A172 (cell line): Measurements from ENCODE around the gene KMT2E. TPM values are rescaled to one million over a fixed set of nuclear protein-coding genes. Genes with fewer than 3 reads are reported as not detected.

Source experiments
- DNase-seq: peaks from one replicate; pipeline ENCODE4 v3.0.0-alpha.2; 2015; ENCODE audit warnings: low spot score
- total RNA-seq: library from RNA; depleted of rRNA; stranded (reverse); fragments of >200 nt; shearing (Covaris generic); gene quantifications from 2 replicates; pipeline ENCODE4 v1.2.3, GENCODE V29; 2014

KMT2E gene
- total RNA-seq, 1 experiment from 2014 or later: 40.3 TPM

DNA sequence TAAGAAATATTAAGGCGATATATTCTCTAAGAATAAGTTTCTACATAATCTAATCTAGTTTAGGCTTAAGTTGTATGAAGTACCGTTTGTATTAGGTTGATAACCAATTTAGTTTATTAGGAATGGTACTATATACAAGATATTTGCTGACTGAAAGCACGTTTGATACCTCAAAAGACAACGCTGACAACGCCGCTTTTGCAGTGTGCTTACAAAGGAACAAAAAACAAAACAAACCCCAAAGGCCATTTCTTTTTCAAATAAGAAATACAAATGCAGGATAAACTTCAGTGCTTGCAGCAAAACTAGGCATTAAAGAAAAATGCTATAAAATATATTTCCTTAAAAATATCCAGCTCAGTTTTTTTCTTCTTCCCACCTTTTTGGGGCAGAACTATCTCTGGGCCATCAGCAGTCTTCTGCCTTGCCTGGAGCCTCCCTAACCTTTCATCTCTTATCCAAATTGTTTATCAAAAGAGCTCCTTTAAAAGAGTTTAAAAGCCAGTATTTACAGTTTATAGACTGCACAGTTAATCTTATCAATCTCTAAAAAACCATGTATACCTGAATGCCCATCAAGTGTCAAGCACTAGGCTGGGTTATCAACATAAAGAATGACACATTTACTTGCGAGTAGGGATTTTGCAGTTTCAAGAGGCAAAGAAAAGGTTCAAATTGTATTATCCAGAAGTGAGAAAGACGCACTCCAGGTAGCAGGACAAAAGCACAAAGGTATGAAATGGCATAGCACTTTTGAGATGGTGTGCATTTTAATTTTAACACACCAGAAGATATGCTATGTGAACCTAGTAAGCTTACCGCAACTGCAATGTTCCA, 4.1 kb upstream of the KMT2E start:
- no peak for DNase-seq

DNA sequence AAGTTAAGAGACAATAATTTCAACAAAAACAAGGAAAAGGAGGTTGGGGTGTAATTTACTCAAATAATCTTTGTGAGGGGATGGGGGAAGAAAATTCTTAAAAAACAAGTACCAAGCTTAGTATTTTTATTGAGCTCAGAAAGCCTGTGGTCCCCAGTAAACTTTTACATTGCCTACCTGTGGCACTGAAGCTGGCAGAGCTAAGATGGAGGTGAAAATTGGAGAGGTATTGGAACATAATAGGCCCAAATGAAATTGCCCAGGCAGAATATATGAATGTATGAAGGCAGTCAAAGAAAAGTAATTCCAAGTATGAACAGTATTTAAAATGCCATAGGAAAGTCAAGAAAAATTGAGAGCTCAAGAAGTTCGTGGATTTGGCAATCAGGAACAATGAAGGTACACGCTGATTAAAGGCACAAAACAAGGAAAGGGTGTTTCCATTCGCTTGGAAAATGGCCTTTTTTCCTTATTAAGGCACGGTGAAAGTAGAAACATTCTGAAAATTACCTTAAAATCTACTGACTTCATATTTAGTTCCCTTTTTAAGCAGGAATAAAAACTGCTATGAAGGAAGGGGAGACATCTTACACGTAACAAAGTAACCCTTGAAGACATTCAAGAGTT, 3.4 kb upstream of the KMT2E start:
- no peak for DNase-seq

DNA sequence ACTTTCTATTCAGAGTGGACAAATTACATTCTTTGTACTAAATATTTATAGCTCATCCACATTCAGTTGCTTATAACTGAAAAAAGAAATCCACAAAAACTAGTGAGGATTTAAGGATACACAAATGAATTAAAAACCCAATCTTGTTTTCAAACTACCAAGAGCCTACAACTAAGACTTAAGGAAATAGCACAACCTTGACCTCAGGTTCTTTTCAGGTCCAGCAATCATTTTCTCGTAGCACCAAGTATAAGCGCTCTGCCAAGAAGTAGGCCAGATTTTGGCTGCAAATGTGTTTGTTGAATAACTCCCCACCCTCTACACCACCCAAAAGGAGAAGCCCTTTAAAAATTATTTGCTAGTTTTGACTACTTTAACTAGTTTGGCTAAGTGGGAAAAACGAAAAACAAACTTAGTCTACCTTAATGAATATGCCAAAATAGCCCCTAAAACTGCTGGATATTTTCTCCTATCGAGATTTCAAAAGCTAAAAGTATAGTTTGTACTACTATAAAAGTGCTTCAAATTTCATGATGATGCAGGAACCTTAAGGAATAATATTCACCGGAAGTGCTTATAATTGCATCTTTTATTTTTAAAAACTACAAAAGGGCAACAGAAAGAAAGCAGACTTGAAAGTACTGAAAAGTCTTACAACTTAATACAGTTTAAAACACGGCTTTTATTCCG, 2.7 kb upstream of the KMT2E start:
- DNase-seq: no peak

DNA sequence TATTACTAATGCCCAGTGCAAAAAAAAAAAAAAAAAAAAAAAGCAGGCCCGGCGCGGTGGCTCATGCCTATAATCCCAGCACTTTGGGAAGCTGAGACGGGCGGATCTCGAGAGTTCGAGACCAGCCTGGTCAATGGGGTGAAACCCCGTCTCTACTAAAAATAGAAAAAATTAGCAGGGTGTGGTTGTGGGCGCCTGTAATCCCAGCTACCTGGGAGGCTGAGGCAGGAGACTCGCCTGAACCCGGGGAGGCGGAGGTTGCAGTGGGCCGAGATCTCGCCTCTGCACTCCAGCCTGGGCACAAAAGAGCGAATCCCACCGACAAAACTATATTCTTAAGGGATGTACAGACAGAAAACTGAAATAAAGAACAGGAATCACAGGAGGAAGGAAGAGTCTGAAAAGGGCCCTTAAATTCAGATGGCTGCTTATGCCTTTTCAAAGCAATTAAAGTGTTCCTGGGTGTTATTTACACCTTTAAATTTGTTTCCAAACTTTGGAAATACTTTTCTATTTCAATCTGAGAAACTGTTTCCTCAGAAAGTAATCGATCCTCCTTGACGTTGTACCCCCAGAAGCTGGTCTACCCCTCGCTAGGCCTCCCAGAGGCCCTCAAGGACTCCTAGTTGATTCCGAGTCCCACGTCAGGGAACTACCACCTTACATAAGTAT, 2.0 kb upstream of the KMT2E start:
- peak; percentile 10 for DNase-seq

DNA sequence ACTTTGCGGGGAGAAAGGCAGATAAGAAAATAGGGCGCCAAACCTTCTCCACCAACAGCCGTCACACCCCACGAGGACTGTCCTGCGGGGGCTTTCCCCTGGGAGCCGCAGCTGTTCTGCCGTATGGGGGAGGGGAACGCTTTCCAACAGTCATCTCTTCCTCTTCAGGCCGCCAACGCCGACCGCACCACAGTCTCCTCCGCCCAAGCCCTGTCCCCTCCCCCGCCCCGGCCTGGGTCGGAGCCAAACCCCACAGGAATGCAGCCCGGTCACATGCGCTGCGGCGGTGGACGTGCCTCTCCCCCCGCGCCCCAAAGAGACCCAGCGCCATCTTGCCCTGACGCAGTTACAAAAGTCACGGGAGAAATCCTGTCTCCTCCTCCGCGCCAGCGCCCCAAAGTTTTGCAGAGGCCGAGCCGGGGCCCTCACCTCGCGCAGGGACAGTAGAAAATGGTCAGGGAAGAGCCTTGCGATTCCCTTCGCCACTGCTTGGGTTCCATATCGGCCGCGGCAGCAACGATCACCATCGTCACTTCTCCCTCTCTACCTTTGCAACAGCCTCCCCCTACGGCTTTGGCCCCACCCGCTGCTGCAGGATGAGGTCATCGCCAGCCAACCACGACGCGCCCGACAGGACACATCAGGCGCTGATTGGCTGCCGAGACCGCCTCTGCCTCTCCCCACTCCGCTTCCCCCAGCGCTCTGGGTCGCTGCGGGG, 1.3 kb upstream of the KMT2E start:
- peak; percentile 98 for DNase-seq

DNA sequence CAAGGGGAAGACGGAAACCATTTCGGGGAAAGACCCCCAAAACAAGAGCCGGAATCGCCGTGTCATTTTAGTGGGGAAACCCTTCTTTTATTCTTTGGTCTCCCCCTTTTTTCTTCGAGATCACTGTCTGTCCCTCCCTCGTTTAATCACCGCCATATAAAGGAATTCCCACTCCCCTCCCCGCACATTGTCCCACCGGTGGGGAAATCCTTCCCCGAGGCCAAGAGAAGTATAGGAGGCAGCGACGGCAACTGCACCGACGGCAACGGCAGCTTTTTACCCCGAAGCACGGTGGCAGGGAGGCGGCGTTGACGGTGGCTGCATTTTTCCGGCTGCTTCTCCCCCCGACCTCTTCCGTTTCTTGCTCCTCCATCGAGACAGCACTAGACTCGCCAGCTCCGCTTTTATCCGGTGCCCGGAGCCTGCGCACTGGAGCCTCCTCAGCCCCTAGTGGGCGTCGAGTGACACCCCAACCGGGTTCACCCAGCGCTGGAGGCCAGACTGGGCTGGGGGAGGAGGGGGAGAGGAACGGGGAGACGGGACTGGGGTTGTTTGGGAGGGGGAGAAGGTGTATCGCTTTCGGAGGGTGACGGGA, 687 bp upstream of the KMT2E start:
- DNase-seq: peak; percentile 86

DNA sequence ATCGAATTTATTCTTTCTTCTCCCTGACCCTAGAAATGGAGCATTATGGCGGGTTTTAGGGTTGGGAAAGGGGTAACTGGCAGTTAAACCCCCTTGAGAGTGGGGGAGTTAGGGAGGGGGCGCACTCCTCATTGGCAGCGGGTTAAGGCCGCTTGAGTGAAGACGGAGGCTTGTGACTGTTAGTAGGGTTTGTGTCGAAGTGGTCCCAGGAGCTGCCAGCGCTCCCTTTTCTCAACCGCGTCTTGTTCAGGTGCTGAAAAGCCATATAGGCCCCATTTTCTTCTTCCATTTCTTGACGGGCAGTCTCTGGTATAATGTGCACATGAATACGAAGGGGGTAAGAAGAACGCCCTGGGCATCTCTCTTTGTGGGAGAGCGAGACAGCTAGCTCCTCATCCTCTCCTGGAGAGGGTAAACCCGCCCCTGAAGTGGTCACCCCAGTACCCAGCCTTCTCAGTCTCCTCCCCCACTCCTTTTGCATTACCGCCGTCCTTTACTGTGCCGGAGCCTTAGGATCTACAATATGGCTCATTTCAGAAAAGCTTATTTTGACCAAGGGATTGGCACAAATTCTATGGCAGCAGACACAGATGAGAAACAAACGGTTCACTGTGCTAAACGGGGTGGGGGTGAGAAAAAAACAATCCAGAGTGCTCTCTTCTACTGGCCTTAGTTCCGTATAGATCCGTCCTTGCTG, 836 bp downstream of the KMT2E start:
- peak; percentile 64 for DNase-seq

DNA sequence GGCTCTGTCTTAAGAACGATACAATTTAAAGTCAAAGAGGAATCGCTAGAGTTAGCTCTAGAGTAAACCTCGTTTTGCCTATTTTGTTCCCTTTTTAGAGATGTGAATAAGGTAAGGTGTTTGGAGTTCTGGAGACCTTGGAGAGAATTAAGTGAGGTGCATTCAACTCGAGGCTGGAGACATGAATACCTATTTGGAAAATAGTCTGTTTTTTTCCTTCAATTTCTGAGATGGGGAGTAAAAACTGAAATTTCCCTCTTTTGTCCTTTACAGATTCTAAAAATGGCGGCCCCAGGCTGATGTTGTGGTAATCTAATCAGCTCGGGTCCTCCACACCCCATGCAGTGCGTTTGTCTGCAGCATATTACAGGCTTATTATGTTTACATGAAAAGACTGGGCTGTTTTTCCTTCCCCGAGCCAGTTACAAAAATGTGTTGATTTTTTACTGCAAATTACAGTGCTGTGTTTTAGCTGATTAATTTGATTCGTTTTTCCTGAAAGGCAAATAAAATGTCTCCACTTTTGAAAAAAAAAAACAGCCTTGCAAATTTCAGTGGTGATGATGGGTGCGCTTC, 1.5 kb downstream of the KMT2E start:
- peak; percentile 17 for DNase-seq

DNA sequence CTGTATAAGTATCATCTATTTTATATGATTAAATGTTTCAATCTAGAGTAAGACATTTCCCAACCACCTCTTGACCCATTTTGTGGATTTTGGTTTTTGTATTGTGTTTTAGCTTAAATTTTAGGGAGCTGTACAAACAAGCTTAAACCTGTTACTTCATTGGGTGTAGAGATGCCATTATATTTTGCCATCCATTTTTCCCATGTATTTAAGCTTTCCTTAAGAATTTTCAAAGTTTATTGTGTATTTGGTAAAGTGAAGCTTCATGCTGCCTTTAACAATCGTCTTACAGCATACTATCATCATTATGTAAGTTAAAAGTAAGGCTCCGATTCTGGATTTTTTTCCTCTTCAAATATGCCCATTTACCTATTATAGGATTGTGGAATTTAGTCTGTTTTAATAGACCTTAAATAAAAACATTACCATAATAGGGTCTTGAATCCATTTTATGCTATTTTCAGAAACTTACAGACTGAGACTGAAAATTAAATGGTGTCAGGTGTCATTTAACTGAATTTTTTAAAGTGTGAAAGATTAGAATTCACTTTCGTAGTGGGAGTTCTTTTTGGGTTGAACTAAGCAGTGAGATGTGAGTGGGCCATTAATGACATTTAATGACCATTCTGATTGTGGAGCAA, 2.2 kb downstream of the KMT2E start:
- DNase-seq: no peak

DNA sequence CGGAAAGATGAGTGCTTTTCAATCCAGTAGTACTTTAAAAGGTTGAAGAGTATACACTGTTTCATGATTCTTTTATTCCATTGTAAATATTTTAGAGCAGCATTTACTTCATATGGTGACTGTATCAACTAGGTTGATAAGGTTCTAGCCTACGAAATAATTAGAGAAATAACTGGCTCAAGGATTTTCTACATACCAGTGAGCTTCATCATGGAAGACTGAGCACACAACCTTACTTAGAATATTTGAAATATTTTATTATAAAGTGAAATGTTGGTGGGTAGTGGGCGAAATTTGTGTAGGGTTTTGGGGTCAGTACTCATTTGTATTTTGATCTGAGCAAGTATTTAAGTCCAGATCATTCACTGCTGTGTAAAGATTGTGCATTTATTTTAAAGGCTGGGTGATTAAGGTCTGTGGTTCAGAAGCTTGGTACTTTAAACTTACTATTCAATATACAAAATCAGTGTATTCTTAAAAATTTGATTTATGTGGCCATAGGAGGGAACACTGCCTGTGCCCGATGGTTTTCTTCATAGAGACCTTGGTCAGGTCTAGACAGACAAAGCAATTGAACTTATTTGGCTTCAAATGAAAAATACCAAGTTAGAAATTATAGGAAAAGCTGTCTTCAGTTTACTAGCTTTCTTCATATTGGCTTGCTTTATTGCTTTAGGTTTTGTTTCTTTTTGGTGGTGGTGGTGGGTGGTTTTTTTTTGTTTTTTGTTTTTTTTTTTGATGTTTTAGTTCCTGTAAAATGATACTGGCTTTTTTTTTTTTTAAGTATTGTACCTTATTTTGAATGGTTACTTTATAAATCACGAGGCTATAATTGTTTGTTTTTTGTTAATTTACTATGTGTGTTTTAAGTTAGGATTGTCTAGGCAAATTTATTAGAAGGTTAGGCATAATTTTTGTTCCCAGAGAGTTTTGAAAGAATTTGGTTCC, 3.0 kb downstream of the KMT2E start:
- peak; percentile 13 for DNase-seq

DNA sequence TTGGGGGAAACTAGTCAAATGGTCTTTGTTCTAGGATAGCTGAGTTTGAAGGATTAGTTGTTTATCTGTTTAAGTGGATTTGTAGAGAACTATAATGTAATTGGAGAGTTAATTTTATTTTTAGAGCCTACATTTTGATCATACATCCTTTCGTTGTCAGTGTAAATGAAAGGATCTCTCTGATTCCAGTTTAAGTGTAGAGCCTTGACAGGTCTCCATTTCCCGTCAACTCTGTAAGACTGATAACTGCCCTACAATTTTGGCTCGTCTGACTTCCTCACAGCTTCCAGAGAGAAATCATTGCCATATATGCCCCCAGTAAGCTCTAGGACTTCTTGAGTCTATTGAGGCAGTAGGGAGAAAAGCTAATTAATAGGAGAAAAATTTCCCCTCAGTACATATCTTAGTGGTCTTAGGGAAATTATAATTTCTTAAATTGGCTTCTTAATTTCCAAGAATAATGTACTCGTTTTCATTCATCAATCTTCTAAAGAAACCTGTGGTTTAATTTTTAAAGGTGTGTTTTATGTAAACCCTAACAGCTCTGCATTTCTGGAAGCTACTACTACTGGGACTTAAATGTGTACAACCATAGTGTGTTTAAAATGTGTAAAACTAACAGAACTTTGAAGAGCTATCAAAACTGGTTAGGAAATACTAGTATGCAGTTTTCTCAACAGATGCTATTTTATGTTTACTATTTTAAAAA, 3.8 kb downstream of the KMT2E start:
- no peak for DNase-seq

DNA sequence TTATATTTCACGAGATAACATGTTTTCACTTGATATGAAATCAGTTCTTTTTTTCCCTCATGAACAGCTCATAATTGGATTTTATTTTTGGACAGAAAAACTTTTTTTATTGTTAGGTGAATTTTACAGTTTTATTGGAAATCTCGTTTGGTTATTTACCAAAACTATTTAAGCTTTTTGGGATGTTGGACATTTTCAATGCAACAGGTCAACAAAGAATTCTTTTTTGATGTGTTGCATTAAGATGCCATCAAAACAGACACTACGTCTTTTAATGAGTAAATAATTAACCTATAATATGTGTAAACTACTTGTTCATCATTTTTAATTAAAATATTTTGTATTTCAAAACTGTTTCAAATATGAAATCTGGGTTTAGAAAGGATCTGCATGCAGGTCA, 5.3 kb downstream of the KMT2E start:
- no peak for DNase-seq

DNA sequence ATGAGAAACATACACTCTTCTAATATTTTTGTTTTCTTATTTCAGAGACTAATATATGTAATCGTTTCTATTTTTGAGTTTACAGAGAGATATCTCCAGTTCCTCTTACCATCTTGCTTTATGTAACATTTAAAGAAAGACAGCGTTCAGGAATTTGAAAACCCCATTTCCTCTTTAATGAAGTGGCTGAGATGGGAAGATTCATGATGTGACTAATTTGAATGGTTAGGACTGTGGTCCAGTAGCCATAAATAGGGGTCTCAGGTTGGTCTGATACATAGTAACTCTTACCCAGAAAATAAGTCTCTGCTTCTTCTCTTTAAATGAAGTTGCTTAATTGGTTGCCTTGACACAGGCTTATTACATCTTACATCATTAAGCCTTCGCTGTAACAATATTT, 6.9 kb downstream of the KMT2E start:
- DNase-seq: no peak

DNA sequence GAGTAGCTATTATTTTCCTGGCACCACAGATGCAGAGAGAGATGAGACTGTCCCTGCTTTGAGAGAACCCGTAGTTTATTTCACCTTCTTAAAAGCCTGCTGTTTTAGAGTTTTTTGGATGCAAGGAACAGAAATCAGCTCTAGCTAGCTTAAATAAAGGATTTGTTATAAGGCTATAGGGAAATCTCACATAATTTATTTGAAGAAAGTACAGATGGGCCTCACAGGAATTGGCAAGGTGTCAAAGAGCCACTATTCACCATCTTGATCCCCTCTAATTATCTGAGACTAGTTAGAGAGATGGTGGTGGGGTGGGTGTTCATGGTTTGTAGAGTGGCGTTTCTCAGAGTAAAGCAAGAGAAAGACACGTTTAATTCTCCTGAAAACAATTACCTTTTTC, 7.3 kb downstream of the KMT2E start:
- no peak for DNase-seq

DNA sequence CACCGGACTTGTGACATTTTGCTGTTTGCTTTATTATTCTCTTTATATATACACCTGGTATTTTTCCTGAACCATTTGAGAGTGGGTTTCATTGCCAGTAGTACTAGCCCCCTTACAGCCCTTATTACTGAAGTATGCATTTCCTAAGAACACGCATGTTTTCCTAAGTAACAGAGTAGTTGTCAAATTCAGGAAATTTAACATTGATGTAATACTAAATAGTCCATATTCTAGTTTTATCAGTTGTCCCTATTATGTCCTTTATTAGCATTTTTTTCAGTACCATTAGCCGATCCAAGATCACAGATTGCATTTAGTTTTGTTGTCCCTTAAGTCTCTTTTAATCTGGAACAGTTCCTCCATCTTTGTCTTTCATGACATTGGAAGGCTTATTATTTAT, 8.0 kb downstream of the KMT2E start:
- DNase-seq: no peak

DNA sequence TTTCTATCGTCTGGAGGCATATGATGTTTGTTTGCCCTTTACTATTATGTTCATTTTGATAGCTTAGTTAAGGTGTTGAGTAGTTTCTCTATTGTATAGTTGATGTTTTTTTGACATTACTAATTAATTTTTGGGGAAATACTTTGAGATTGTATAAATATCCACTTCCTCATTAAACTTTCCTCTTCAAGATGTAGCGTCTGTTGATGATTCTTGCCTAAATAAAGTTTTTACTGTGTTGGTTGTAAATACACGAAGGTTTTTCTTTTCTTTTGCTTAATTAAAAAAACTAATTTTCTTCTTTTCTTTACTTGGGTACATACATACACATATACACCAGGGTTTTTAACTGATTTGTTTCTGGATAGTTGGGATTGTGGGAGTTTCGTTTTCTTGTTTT, 8.5 kb downstream of the KMT2E start:
- DNase-seq: no peak

DNA sequence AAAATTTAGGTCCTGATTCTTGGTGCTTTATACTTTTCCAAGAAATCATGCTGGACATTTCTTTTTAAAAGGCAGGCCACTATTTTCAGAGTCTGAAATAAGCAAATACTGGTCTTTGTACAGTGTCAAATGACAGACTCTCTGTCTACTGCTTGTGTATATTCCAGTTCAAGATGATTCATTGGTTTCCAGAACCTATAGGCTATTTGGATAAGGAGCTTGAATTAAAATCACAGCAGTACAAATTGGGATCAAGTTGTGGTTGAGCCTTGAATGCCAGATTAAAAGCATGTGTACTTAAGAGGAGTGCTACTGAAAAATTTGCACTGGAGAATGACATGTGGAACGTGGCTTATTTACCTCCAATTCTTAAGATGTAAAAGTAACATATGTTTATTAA, 10.7 kb downstream of the KMT2E start:
- no peak for DNase-seq

DNA sequence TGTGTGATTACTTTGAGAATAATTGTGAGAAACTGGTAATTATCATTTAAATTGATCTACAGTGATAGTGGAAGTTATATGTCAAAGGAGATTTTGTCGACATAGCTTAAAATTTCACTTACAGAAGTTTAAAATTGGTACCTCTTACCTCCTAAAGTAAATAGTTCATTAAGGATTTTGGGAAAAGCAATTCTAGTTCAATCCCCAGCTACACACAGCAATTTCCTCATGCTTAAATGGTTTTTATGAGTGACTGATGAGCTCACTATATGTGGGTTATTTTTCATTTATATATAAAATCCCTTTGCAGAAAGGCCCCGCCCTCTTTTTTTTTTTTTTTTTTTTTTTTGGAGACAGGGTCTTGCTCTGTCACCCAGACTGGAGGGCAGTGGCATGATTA, 12.7 kb downstream of the KMT2E start:
- DNase-seq: no peak
